HL-60 (cell line): Measurements from ENCODE around the gene MAGIX.

Experiments
- POLR2AphosphoS5 ChIP-seq: IDR thresholded peaks from 2 replicates; pipeline ENCODE4 v1.6.1; 2012; ENCODE audit warnings: low read depth
- REST ChIP-seq: IDR thresholded peaks from 2 replicates; pipeline ENCODE4 v1.6.1; 2012; ENCODE audit warnings: low read depth; ENCODE audit not compliant: insufficient replicate concordance
- TF ChIP-seq, protein P1 (sequence below): IDR thresholded peaks from one replicate; pipeline ENCODE4 v1.5.1; 2011; ENCODE audit warnings: low read length, control low read depth, inconsistent platforms; ENCODE audit not compliant: insufficient read depth

- TF ChIP-seq, protein P1, sequence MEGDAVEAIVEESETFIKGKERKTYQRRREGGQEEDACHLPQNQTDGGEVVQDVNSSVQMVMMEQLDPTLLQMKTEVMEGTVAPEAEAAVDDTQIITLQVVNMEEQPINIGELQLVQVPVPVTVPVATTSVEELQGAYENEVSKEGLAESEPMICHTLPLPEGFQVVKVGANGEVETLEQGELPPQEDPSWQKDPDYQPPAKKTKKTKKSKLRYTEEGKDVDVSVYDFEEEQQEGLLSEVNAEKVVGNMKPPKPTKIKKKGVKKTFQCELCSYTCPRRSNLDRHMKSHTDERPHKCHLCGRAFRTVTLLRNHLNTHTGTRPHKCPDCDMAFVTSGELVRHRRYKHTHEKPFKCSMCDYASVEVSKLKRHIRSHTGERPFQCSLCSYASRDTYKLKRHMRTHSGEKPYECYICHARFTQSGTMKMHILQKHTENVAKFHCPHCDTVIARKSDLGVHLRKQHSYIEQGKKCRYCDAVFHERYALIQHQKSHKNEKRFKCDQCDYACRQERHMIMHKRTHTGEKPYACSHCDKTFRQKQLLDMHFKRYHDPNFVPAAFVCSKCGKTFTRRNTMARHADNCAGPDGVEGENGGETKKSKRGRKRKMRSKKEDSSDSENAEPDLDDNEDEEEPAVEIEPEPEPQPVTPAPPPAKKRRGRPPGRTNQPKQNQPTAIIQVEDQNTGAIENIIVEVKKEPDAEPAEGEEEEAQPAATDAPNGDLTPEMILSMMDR, result no peak
- TF ChIP-seq POLR2AphosphoS5 (no peak), REST (no peak)
These were observed 25.0 kb downstream of the MAGIX start for GRCh38 chrX:49187526-49187925.
